ENCODE data around the gene GAL3ST3.

DNA sequence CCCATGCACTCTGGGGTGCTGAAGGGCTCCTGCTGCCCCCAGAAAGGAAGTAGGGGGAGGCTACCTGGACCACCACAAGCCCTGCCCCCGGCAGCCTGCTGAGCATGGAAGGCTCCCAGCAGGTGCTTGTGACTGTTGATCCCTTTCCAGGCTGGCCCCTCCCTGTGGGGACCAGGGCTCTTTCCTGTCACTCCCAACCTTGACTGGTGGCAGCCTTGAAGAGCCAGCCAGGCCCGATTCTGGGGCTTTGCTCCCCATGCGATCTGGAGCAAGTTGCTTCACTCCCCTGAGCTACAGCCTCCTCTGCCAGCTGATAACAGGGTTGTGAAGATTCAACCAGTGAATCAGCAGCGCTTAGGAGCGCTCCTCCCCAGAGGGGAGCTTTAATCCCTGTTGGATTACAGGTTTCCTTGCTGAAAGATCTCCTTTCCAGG lies 41.7 kb downstream of the GAL3ST3 start:
- TF ChIP-seq PATZ1 (CRISPR knock-in tag; IDR thresholded peaks at IDR 0.05; ENCODE audit: borderline replicate concordance) (no peak), CREB5 (CRISPR knock-in tag; IDR thresholded peaks at IDR 0.05; ENCODE audit: low read depth) (no peak), RARB (CRISPR knock-in tag; IDR thresholded peaks at IDR 0.05) (no peak)

All from SK-N-SH treated with all-trans-retinoic acid at 6 μM for 48 hours (cell line).